Myocyte (in vitro differentiated cells): ENCODE data around the gene CLSTN1. TPM values are rescaled to one million over a fixed set of nuclear protein-coding genes. Genes with fewer than 3 reads are reported as not detected.
A peak's percentile ranks its signal among the peaks of the same experiment; 100 is the strongest.

ENCODE experiments used
- DNase-seq: peaks from one replicate; pipeline ENCODE4 v3.0.0-alpha.2; 2012; ENCODE audit warnings: low read depth
- total RNA-seq: library from RNA; depleted of rRNA; stranded (reverse); fragments of >200 nt; gene quantifications from 2 replicates; pipeline ENCODE4 v1.2.3, GENCODE V29; 2014

CLSTN1 gene
- total RNA-seq, 1 donor from 2014 or later = 17.1 TPM

- no peak for DNase-seq
These were observed 28.2 kb upstream of the CLSTN1 start for GRCh38 chr1:9852004-9852403.

- DNase-seq = no peak
These were observed 26.8 kb upstream of the CLSTN1 start for GRCh38 chr1:9850442-9851162.

GRCh38 chr1:9849691-9850441 lies 26.1 kb upstream of the CLSTN1 start:
- DNase-seq = no peak

GRCh38 chr1:9848022-9848421 lies 24.3 kb upstream of the CLSTN1 start:
- no peak for DNase-seq

GRCh38 chr1:9847269-9847668 lies 23.5 kb upstream of the CLSTN1 start:
- DNase-seq = no peak

GRCh38 chr1:9846611-9847171 lies 22.9 kb upstream of the CLSTN1 start:
- no peak for DNase-seq

- DNase-seq = no peak
These were observed 22.1 kb upstream of the CLSTN1 start for GRCh38 chr1:9845914-9846313.

- DNase-seq = no peak
These were observed 21.0 kb upstream of the CLSTN1 start for GRCh38 chr1:9844756-9845155.

- DNase-seq = no peak
These were observed 20.3 kb upstream of the CLSTN1 start for GRCh38 chr1:9844106-9844505.

- DNase-seq = no peak
These were observed 19.8 kb upstream of the CLSTN1 start for GRCh38 chr1:9843576-9843945.

- no peak for DNase-seq
These were observed 19.2 kb upstream of the CLSTN1 start for GRCh38 chr1:9842781-9843575.

- DNase-seq = peak; percentile 86
These were observed 18.4 kb upstream of the CLSTN1 start for GRCh38 chr1:9842073-9842711.

- DNase-seq = peak; percentile 44
These were observed 17.7 kb upstream of the CLSTN1 start for GRCh38 chr1:9841460-9841859.

- DNase-seq = no peak
These were observed 16.4 kb upstream of the CLSTN1 start for GRCh38 chr1:9840176-9840575.

GRCh38 chr1:9838946-9839345 lies 15.2 kb upstream of the CLSTN1 start:
- no peak for DNase-seq

GRCh38 chr1:9836632-9836960 lies 12.8 kb upstream of the CLSTN1 start:
- no peak for DNase-seq

GRCh38 chr1:9835758-9836631 lies 12.2 kb upstream of the CLSTN1 start:
- peak; percentile 13 for DNase-seq

GRCh38 chr1:9835404-9835757 lies 11.6 kb upstream of the CLSTN1 start:
- no peak for DNase-seq

- DNase-seq = no peak
These were observed 9.9 kb upstream of the CLSTN1 start for GRCh38 chr1:9833632-9834031.

- no peak for DNase-seq
These were observed 3.9 kb upstream of the CLSTN1 start for GRCh38 chr1:9827558-9828185.
